Muscle layer of colon (tissue), 2 donors: ENCODE measurements around the gene KDM7A.
"Not testable (repeated sequence)": the region's sequence is repeated elsewhere in the genome, so short reads cannot be mapped to it uniquely, and the experiment has no call there.

ENCODE experiments used
- H3K27ac ChIP-seq: one replicate; pipeline ENCODE4 v1.7.0; 2013; ENCODE audit warnings: low read depth, mild to moderate bottlenecking, low read length, moderate library complexity
- H3K27me3 ChIP-seq, 2 donors: one replicate each; pipeline ENCODE4 v1.7.0; 2013; ENCODE audit warnings: low read length in 2 of 2, mild to moderate bottlenecking in 2 of 2; ENCODE audit not compliant: insufficient read depth in 2 of 2, control insufficient read depth in 1 of 2
- H3K36me3 ChIP-seq: one replicate; pipeline ENCODE4 v1.7.0; 2013; ENCODE audit warnings: mild to moderate bottlenecking, low read length; ENCODE audit not compliant: insufficient read depth
- H3K4me1 ChIP-seq: one replicate; pipeline ENCODE4 v1.7.0; 2013; ENCODE audit warnings: mild to moderate bottlenecking, low read length; ENCODE audit not compliant: insufficient read depth
- H3K4me3 ChIP-seq, 2 donors: one replicate each; pipeline ENCODE4 v1.7.0; 2013; ENCODE audit warnings: low read length in 2 of 2, low read depth in 1 of 2, mild to moderate bottlenecking in 1 of 2, moderate library complexity in 1 of 2
- H3K9ac ChIP-seq: one replicate; pipeline ENCODE4 v1.7.0; 2013; ENCODE audit warnings: low read length
- H3K9me3 ChIP-seq: one replicate; pipeline ENCODE4 v1.7.0; 2013; ENCODE audit warnings: mild to moderate bottlenecking, low read length
- donor health status: abdominal sarcoma.
- donor health status: Adenocarcinoma of cecum.

KDM7A gene

DNA sequence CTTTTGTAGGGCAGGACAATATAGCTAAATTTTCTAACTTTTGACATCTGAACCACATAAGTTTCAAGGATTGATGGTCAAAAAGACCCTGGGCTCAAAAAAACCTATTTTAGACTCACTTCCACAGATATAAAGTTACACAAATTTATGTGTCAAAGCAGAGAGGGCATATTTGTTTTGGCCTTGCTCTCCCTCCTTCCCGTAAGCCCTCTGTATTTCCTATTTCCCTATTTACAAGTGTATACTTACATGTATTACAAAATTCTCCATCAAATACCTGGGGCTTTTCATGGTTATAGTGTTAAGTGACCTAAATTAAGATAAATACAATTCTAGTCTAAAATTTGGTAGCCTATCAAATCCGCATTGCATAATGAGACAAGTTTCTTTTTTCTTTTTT, 2.6 kb downstream of the KDM7A start:
- no peak overlapping the region for H3K9ac ChIP-seq
- no peaks in the 10 kb centered on the region for H3K27me3 ChIP-seq
- peaks cover 9% of the 10 kb centered on the region for H3K4me1 ChIP-seq
- H3K9me3 ChIP-seq = no peaks in the 10 kb centered on the region
- H3K27ac ChIP-seq = no peak overlapping the region
- no peak overlapping the region for H3K4me3 ChIP-seq
- H3K36me3 ChIP-seq = no peaks in the 10 kb centered on the region

- Histone ChIP-seq H3K9me3 (no peaks in the 10 kb centered on the region), H3K9ac (no peak overlapping the region), H3K36me3 (no peaks in the 10 kb centered on the region), H3K4me1 (peaks cover 15% of the 10 kb centered on the region), H3K27ac (no peak overlapping the region), H3K27me3 (no peaks in the 10 kb centered on the region), H3K4me3 (no peak overlapping the region)
Observed at GRCh38 chr7:140170375-140170774, 6.4 kb downstream of the KDM7A start.

- Histone ChIP-seq H3K27ac (no peak overlapping the region), H3K9ac (no peak overlapping the region), H3K4me3 (no peak overlapping the region), H3K36me3 (no peaks in the 10 kb centered on the region), H3K9me3 (no peaks in the 10 kb centered on the region), H3K27me3 (no peaks in the 10 kb centered on the region), H3K4me1 (peaks cover 11% of the 10 kb centered on the region)
Observed at GRCh38 chr7:140168816-140169215, 8.0 kb downstream of the KDM7A start.

DNA sequence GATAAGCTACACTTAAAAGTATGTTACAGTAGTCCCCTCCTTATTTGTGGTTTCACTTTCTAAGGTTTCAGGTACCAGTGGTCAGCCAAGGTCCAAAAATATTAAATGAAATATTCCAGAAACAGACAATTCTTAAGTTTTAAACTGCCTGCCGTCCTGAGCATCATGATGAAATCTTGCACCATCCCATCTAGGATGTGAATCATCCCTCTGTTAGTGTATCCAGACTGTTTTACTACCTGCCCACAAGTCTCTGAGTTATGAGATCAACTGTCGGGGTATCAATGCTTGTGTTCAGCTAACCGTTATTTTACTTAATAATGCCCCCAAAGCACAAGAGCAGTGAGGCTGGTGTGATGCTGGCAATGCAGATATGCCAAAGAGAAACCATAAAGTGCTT, 11.4 kb downstream of the KDM7A start:
- H3K36me3 ChIP-seq = no peaks in the 10 kb centered on the region
- no peaks in the 10 kb centered on the region for H3K9me3 ChIP-seq
- H3K4me3 ChIP-seq = no peak overlapping the region
- H3K27ac ChIP-seq = no peak overlapping the region
- H3K27me3 ChIP-seq = no peaks in the 10 kb centered on the region
- H3K9ac ChIP-seq = no peak overlapping the region
- H3K4me1 ChIP-seq = peaks cover 15% of the 10 kb centered on the region

DNA sequence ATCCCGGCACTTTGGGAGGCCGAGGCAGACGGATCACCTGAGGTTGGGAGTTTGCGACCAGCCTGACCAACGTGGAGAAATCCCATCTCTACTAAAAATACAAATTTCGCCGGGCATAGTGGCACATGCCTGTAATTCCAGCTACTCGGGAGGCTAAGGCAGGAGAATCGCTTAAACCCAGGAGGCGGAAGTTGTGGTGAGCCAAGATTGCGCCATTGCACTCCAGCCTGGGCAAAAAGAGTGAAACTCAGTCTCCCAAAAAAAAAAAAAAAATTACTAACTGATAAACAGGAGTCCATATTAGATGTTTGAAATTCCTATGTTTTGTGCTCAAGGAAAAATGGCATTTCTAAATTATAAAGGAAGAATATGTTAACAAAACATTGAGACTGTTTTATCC, 14.7 kb downstream of the KDM7A start:
- not testable (repeated sequence) for H3K27me3 ChIP-seq, H3K27ac ChIP-seq, H3K36me3 ChIP-seq, H3K9me3 ChIP-seq, H3K9ac ChIP-seq, H3K4me3 ChIP-seq
- H3K4me1 ChIP-seq = peaks cover 19% of the 10 kb centered on the region

- no peaks in the 10 kb centered on the region for H3K27me3 ChIP-seq
- H3K27ac ChIP-seq = no peak overlapping the region
- no peak overlapping the region for H3K9ac ChIP-seq
- no peak overlapping the region for H3K4me3 ChIP-seq
- no peaks in the 10 kb centered on the region for H3K9me3 ChIP-seq
- peaks cover 26% of the 10 kb centered on the region for H3K4me1 ChIP-seq
- no peaks in the 10 kb centered on the region for H3K36me3 ChIP-seq
Observed at GRCh38 chr7:140161047-140161446, 15.7 kb downstream of the KDM7A start.

DNA sequence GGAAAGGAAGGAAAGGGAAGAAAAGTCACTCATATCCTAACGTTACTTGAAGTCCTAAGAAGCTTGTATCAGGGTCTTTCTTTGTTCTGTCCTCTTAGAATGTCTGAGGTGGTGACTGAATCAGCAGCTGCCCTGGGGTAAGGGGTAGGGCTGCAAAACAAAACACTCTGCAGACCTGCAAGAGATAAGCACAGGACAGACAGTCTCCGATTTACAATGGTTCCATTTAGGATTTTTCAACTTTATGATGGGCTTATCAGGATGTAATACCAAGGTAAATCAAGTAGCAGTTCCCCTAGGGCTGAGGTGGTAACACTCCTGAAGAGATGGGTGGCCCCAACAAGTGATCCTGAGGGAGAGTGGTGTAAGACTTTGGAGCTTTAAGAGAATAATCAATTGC, 16.5 kb downstream of the KDM7A start:
- Histone ChIP-seq H3K27ac (no peak overlapping the region), H3K9me3 (no peaks in the 10 kb centered on the region), H3K4me3 (no peak overlapping the region), H3K9ac (no peak overlapping the region), H3K27me3 (no peaks in the 10 kb centered on the region), H3K4me1 (peaks cover 27% of the 10 kb centered on the region), H3K36me3 (no peaks in the 10 kb centered on the region)

DNA sequence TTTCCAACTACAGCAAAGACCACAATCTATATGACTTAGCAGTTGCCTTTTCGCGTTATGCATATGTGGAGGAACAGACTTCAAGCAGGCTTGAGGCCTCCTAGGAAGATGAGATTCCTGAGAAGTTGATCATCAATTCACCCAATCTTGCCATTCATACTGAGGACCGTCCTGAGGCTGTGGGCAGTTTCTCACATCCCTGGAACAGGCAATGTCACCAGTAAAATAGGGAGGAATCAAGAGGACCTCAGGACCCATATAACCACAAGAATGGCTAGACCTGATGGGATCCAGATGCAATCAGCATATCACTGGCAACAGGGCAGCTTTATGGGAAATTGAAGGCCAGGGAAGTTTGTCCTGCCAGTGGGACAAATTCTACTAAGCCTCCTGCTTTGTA, 17.3 kb downstream of the KDM7A start:
- Histone ChIP-seq H3K27me3 (no peaks in the 10 kb centered on the region), H3K27ac (no peak overlapping the region), H3K36me3 (no peaks in the 10 kb centered on the region), H3K4me3 (no peak overlapping the region), H3K9ac (no peak overlapping the region), H3K9me3 (no peaks in the 10 kb centered on the region), H3K4me1 (peaks cover 25% of the 10 kb centered on the region)

GRCh38 chr7:140156460-140157080, 20.2 kb downstream of the KDM7A start:
- no peaks in the 10 kb centered on the region for H3K36me3 ChIP-seq
- peaks cover 35% of the 10 kb centered on the region for H3K4me1 ChIP-seq
- H3K9ac ChIP-seq = no peak overlapping the region
- H3K4me3 ChIP-seq = no peak overlapping the region
- H3K27me3 ChIP-seq = no peaks in the 10 kb centered on the region
- H3K27ac ChIP-seq = no peak overlapping the region
- no peaks in the 10 kb centered on the region for H3K9me3 ChIP-seq

DNA sequence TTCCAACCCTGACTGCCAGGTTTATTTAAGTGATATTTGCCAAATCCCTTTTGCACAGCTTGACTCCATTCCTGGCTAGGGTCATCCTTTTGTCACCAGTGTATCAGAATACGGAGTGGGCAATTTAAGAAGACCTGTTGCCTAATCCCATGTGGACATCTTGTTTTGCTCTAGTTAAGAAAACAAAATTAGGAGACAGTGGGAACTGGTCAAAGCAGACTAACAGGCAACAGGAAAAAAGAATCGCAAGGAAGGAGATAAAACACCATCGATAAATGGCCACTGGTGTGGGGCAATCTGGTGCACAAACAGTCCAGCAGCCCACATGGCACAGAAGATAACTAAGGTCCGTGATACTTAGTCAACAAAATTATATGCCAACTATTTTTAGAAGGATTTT, 21.4 kb downstream of the KDM7A start:
- Histone ChIP-seq H3K36me3 (no peaks in the 10 kb centered on the region), H3K4me1 (peaks cover 32% of the 10 kb centered on the region), H3K27ac (no peak overlapping the region), H3K4me3 (no peak overlapping the region), H3K9ac (no peak overlapping the region), H3K27me3 (no peaks in the 10 kb centered on the region), H3K9me3 (no peaks in the 10 kb centered on the region)

- Histone ChIP-seq H3K27me3 (no peaks in the 10 kb centered on the region), H3K4me1 (peaks cover 28% of the 10 kb centered on the region)
Observed at GRCh38 chr7:140153666-140154161, 23.1 kb downstream of the KDM7A start.

DNA sequence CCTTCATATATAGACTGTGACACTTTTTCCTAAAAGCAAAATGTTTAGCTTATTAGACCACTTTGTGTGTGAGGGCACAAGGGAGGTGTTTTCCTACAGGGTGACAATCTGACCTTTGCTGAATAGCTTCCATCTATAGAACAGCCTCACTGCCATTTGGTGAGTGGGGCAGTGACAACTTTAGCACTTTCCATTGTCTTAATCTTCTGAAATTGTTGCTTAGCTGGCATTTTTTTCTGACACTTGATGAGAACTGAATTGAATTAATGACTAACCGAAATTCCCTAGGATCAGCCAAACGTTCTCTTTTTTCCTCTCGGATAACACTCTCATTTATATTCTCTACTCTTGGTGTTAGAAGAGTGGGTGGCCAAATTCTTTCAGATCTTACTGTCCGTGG, 30.2 kb downstream of the KDM7A start:
- Histone ChIP-seq H3K36me3 (no peaks in the 10 kb centered on the region), H3K4me3 (no peak overlapping the region), H3K4me1 (peaks cover under 1% of the 10 kb centered on the region), H3K9me3 (no peaks in the 10 kb centered on the region), H3K27ac (no peak overlapping the region), H3K27me3 (no peaks in the 10 kb centered on the region), H3K9ac (no peak overlapping the region)

More at GRCh38 chr7:140153666-140154161, 23.1 kb downstream of the KDM7A start:
- Histone ChIP-seq H3K9ac (no peak overlapping the region), H3K36me3 (no peaks in the 10 kb centered on the region), H3K27ac (no peak overlapping the region), H3K9me3 (no peaks in the 10 kb centered on the region), H3K4me3 (no peak overlapping the region)
